ENCODE measurements around the gene ARHGAP9.

ARHGAP9 gene

DNA sequence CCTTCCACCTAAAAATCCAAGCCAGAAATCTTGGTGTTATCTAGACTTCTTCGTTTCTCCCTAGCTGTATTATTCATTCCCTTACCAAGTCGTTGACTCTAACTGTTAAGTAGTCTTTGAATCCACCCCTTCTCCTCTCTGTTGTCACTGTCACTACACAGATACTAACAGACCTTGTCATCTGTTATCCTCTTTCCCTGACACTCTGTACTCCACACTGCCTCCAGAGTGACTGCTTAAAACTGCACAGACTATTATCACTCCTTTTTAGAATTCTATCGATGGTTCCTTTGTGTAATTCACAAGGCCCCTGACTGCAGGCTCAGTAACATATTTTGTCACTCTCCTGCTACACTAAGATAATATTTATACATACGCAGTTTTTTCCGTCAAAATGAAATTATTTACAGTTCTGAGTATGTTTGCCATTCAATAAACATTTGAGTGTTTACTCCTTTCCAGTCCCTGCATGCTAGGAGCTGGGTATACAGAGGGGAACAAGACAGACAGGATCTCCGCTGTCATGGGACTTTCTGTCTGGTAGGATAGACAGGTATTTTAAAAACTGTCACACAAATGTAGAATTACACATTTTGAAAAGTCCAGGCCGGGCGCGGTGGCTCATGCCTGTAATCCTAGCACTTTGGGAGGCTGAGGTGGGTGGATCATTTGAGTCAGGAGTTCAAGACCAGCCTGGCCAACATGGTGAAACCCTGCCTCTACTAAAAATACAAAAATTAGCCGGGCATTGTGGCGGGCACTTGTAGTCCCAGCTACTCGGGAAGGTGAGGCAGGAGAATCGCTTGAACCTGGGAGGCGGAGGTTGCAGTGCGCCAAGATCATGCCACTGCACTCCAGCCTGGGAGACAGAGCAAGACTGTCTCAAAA lies 12.0 kb upstream of the ARHGAP9 start:
- no peak for DNase-seq

DNA sequence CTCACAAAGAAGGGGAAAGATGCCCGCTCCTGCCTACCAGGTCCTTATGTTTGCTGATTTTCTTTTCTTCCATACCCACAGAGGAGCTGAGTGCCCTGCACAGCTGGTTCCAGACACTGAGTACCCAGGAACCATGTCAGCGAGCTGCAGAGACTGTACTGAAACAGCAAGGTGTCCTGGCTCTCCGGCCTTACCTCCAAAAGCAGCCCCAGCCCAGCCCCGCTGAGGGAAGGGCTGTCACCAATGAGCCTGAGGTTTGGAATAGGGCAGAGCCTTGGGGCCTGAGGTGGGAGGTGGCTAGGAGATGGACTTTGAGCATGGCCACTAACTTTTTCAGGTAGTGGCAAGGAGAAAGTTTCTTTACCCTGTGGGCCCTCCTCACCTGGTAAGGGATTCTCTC lies 10.5 kb upstream of the ARHGAP9 start:
- DNase-seq = no peak

DNA sequence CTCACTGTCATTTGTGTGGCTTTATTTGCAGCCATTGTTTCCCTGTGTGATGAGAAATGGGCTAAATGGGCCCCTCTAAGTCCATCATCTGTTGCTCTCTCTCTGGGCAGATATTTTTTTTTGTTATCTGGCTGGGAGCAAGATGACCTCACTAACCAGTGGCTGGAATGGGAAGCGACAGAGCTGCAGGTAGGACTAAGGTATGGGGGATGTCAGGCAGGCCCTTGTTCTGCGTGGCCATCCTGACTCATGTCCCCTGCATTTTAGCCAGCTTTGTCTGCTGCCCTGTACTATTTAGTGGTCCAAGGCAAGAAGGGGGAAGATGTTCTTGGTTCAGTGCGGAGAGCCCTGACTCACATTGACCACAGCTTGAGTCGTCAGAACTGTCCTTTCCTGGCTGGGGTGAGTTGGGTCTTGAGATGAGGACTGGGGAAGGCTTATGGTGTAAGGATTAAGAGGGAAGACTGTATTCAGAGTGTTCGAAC lies 9.5 kb upstream of the ARHGAP9 start:
- DNase-seq = no peak

DNA sequence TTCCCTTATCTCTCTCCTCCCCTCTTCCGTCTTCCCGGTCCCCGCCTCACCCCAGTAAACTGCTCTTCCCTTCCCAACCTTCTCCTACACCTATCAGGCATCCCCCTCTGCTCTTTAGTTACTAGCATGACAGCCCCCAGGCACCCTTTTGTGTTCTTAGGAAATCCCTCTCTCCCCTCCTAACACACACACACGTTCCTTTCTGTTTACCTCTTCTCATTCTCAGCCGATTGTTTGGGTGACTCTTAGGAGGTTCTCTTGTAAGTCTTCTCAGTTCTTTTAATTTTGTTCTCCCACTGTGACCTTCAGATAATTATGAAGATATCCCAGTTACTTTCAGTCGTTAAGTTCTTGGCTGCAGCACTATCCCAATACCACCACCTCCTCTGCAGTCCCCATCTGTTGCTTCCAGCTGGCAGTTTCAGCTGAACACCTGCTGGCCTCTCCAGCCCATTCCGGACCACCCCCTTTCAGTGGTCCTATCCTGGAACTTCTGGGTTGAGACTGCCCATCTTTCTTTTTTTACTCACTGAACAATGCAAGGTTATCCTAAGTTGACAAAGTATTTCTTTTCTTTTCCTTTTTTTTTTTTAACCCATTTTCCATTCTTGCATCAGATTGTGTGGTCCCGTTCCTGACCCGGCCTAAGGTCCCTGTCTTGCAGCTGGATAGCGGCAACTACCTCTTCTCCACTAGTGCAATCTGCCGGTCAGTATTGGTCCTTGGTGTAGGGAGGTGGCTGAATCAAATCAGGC lies 8.9 kb upstream of the ARHGAP9 start:
- no peak for DNase-seq

DNA sequence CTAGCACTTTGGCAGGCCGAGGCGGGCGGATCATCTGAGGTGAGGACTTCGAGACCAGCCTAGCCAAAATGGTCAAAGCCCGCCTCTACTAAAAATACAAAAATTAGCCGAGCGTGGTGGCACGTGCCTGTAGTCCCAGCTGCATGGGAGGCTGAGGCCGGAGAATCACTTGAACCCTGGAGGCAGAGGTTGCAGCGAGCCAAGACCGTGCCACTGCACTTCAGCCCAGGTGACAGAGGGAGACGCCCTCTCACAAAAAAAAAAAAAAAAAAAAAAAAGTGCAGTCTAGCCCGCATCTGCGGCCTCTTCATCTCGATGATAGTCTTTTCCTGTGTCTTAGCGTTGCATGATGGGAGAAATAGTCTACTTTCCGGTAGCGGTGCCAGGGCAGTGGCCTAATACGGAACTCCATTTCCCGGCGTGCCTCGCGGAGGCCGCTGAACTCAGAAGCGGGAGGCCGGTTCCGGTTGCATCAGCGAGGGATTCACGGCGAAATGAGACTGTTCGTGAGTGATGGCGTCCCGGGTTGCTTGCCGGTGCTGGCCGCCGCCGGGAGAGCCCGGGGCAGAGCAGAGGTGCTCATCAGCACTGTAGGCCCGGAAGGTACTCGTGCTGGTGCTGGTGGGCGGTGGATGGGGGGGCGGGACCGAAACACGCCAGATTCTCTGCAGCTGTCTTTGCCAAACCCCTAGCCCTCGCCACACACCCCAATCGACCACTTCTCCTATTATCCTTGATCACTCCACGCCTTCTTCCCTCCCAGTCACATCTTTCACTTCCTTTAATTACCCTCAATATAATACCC lies 8.1 kb upstream of the ARHGAP9 start, which contains the start of gene MARS1:
MARS1 (plus strand) TSS at position 472 of the 805 bp plus-strand sequence; CDS start at position 495, 23 bp downstream.
- peak; percentile 83 to 86 for DNase-seq

DNA sequence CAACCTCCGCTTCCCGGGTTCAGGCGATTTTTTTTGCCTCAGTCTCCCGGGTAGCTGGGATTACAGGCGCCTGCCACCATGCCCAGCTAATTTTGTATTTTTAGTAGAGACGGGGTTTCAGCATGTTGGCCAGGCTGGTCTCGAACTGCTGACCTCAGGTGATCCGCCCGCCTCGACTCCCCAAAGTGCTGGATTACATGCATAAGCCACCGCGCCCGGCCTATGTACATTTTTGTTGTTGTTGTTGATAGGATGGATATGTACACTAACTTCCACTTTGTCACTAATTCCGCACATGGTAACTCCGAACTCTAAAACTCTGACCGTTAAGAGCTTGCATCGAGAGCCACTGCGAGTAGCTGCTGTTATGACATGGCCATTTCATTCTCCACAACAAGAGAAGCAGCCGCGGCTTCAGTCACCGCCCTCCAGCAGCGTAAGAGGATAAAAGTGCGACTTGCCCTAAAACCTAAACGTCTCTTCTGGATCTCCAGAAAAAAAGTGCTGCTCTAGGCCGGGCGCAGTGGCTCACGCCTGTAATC lies 7.5 kb upstream of the ARHGAP9 start:
- no peak for DNase-seq

DNA sequence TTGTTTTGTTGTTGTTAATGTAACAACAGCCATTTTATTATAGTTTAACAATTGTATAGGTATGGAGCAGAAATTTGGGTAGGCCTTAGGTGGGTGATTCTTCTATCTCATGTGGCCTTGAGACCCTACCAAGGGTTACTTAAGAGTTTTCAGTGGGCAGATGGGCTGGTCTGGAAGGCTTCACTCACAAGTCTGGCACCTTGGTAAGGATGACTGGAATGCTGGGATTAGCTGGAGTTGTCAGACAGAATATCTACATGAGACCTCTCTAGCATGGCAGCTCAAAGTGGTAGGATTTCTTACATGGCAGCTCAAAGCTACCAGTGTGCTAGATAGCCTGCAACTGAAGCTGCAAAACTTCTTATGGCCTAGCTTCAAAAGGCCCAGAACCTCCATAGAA lies 6.0 kb upstream of the ARHGAP9 start:
- no peak for DNase-seq

DNA sequence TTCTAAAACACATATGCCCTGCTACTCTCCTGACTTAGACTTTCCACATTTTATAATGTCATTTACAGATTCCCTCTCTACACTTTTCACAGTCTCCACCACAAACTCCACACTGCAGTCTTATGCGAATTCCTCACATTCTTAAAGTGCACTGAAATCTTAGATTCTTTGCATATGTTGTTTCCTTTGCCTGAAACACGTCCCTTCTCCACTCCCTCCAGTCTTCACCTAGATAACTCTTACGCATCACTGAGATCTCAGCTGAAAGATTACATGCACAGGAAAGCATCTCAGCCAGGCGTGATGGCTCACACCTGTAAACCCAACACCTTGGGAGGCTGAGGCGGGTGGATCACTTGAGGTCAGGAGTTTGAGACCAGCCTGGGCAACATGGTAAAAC lies 3.8 kb upstream of the ARHGAP9 start:
- DNase-seq = no peak

DNA sequence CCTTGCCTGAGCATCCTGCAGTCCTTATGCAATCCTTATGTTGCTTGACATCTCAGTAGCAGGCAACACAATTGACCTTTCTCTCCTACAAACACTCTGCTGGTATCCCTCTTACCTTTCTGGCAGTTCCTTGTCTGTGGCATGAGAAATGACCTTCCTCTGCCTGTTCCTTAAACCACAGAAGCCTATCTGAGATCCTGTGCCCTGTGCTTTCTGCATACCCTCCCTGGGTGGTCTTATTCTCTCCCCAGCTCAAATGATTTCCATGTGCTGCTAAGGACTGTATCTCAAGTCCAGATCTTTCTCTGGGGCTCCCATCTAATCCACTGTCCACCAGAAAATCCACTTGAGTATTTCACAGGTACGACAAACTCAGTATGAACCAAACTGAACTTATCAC lies 2.0 kb upstream of the ARHGAP9 start:
- DNase-seq = no peak

DNA sequence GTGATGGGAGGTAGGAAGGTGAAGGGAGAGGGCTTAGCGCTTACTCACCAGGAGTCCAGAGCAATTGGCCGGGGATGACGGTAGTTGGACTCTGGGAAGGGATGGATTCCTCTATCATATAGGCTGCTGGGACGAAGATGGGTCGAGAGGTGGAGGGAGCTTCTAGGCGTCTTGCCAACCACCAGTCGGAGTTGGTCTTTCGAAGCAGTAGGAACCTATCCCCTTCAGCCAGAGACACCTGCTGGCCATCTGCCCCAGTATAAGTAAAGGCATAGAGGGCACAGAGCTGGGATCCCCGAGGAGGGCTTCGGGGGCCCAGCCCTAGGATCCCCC lies 657 bp downstream of the ARHGAP9 start:
- DNase-seq = no peak

DNA sequence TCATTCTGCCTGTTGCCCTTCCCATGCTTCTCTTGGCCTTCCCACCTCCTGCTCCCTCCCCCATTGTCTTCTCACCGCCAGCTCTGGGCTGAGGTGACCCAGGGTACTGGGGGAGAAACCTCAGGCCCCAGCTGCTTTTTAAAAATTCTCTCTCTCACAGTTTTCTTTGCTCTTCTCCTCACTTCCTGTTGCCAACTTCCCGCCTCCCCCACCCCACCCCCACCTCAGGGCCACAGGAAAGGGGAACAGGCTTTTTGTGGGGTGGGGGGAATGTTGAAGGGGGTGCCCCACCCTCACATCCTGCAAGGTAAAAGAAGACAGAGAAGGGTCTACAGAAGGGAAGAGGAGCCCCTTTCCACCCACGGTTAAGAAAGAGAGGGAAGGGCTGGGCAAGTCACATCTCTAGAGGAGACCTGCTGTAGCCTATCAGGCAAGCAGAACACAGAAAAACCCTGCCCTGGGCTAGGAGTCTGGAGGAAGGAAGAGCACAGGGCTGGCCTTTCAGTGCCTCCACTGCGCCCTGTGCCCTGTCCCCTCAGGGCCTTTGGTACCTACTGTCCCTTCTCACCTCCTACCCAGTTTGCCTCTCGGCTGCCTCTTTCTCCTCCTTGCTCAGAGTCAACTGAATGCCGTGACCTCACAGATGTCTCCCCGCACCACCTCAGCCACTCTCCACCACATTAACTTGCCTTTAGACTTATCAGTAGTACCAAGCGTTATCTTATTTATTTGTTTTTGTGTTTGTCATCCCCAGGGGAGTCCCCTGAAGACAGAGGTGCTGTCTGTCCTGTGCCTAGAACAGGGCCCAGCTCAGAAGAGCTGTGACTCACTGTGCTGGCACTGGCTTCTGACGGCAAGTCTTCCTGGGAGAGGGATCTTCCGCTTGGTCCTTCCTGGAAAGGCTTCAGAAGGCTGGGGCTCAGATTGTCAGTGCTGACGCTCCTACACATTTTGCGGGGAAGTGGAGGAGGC lies 1.7 kb downstream of the ARHGAP9 start:
- DNase-seq = no peak

DNA sequence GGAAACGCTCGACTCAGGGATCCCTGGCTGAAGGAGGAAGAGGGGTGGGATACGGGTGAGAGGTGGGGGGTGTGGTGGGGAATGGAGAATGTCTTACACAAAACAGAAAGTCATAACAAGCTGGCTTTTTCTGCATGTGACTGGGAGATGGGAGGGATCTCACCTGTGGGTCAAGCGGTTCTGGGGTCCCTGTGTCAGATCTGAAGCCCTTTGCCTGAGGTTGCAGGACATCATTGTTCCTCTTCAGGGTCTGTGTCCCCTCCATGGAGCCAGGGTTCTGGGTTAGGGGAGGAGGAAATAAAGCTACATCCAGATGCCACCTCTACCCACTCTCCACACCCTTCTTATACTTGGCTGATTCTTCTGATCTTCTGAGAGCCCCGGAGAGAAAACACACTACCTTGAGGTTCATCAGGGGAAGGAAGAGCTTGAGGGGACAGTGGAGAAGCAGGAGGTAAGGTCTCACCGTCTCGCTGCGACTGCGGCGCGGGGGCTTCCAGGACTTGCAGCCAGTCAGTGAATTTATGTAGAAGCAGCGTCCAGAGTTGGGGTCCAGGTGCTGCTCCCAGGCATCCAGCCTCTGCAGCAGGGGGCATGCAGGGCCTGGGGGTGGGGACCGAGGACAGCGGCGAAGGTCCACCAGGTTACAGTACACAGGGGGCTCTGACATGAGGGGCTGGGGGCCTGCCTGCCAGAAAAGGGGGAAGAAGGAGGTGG lies 2.5 kb downstream of the ARHGAP9 start:
- no peak for DNase-seq

DNA sequence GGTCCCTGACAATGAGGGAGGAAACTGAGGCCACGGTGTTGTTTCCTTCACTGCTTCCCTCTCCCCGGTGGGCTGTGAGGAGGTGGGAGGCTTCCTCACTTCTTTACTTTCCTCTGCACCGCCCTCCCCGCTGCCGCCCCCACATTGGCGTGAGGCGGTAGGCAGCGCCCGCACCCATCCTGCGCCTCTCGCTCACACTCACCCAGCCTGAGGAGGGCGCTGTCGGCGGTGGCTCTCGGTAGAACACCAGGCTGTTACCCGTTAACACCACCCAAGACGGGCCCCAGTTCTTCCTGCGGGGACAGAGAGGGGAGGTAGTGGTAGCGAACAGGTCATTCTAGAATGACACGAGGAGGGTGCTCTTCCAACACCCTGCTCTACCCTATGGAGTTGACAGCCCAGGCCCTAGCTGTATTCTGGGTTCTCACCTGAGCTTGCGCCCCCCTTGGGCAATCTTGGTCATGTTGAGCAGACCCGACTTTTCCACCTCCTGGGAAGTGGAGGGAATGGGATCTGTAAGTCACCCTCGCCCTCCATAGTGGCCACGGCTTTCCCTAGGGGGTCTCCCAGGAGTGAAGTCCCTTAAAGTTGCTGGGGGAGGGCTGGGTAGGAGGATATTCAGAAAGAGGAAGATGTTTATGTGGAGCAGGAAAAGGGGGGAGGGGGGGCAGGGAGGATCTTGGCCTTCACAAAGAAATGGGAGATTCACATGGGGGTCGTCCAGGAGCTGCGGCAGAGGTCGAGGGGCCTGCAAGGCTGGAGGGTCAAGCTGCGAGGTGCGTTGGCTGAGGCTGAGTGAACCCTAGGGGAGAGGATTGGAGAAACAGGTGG lies 3.3 kb downstream of the ARHGAP9 start:
- peak; percentile 70 to 82 for DNase-seq

DNA sequence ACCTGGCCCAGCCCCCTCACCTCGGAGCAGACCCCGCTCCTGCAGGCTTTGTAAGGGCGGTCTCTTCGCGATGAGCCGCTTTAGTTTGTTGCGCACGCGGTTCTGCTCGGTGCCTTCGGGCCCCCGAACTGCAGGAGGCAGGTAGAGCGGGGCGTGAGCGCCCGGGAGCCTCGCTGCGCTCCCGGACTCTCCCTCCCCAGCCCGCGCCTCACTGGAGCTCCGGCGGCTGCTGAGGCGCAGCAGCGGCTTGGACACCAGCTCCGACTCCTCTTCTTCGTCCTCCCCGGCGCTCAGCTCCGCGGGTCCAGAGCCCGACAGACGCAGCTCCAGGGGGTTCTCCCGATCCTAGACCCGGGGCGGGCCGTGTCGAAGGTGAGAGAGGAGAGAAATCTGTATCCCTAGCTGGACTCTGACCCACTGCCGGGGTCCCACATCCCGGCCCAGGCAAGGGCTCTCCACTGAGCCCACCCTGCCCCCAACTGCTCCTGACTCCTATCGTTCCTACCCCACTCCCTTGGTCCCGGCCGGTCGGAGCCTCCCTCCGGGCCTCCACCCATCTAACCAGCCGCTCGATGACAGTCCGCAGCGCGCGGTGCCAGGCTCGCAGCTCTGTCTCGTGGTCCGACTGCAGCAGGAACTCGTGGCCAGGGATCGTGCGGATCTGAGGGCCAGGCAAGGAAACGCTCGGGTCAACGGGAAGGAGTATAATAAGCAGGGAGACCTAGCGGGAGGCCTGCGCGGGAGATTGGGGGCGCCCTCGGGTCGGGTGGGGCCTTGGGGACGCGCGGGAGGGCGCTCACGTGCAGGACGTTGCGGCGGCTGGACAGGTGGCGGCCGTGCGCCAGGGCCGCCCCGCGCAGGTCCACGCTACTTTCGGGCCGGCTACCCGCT lies 4.2 kb downstream of the ARHGAP9 start:
- DNase-seq = no peak

DNA sequence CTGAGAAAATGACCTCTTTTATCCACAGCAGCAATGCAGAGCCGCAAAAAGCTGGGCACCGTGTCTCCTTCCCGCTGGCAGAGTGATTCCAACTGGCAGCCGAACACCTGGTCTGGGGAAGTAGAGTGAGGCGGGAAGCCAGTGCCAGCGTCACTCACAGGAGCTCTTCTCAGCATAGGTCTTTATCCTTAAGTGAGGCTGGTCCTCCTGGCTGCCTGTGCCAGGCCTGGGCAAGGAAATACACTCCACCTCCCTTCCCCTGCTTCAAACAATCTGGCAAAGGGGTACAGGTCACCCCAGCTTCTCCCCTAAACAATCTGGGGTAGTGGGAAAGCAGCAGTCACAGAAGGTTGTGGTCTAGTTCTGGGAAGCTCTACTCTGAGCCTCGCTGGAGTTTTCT lies 4.8 kb downstream of the ARHGAP9 start:
- no peak for DNase-seq

DNA sequence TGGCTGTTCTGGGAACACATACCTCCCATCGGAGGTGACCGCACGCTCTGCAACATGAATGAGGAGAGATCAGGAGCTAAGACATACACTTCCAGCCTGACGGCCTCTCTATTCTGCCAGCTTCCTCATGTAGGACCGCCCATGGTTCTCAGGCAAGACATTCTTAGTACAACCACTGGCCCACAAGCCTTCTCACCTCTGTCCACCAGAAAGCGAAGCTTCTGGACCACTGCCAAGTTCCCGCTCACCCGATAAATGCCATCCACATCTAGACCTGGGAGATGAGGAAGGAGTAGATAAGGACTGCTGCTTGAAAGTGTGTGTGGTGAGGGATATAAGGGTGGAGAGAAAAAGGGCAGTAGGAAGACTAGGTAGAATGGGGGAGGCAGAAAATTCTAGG lies 5.2 kb downstream of the ARHGAP9 start:
- no peak for DNase-seq

DNA sequence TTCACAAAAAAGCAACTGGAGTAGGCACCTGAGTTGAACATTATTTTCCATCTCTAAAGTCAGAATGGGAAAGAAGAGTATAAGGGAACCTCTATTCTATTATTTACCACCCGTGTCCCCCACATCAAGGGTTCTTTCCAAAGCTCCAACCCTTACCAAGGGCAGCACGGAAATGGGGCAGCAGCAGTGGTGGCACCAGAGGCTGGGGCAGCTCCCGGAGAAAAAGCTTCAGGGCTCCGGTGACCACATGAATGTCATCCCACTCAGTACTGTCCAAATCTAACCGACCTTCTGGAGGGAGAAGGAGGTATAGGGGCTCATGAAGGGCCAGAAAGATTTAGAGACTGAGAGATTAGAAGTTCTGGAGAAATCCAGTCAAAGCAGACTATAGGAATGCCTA lies 5.8 kb downstream of the ARHGAP9 start:
- DNase-seq = no peak

DNA sequence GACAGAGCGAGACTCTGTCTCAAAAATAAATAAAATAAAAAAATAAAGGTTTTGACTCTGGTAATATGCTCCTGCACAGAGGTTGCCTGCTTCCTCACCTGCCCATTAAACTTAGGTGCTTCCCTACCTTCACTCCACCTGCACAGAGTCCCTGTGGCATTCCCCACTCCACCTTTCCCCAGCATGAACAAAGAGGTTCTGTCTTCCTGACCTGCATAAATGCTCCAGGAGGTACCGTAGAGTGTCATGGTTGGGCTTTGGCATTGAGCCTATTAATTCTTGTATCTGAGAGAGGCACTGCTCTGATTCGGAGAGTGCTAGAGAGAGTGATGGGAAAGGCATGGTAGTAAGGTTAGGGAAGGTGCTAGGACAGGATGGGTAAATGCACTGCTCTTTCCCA lies 6.3 kb downstream of the ARHGAP9 start:
- no peak for DNase-seq

DNA sequence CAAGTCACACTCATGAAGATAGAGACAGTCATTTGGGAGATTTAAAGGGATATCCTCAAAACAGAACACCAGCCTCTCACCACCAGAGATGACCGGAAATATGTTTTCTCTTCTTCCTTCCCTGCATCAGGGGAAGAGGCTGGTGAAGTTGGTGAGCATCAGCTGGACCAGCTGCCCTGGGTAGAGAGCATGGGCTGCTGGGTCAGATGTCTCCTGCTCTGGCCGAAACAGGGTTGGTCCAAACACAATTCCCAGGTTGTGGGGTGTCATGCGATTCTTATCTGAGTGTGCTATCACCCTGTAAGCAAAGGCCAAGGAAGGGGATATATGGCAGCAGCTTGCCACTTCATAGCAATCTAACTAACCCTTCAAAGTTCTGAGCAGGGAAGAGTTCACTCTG lies 7.3 kb downstream of the ARHGAP9 start:
- DNase-seq = no peak

Data from stimulated activated CD4-positive, alpha-beta T cell treated with anti-CD3 and anti-CD28 coated beads, Interleukin-2, amount 100 ng/mL, for 48 hours (primary cell).